ENCODE results near the gene PALM2AKAP2.

GRCh38 chr9:109753308-109753707 is 26.7 kb upstream of the PALM2AKAP2 start:
- TF ChIP-seq CTCF (IDR thresholded peaks at IDR 0.05 in 4 of 5, conservative IDR thresholded peaks at IDR 0.05 in 1 of 5) (no peak), POLR2A (IDR thresholded peaks at IDR 0.05) (no peak)

Data from gastrocnemius medialis (tissue), 4 donors.